ENCODE results near the gene RNASE11. TPM values are rescaled to one million over a fixed set of nuclear protein-coding genes. Genes with fewer than 3 reads are reported as not detected.

The RNASE11 gene
- total and polyA plus RNA-seq, 12 donors: not detected

- intact Hi-C loops (cut with DNase I): loop anchor here (1.0 to 10.0 kb wide), 17 partner anchors 17 to 286 kb away; partner anchors contain the start of genes APEX1 (in 3 of the 10), PARP2 (in 3 of the 10), RNASE4 (in 3 of the 10) and ANG (in 1 of the 10)
- Histone ChIP-seq H3K27ac (peak overlapping the region in 9 of 10 donors; percentile 20 to 82 (median 54)), H3K27me3 (peaks cover 0 to 5% (median 0%) of the 10 kb centered on the region in 7 donors), H3K36me3 (no peaks in the 10 kb centered on the region), H3K4me3 (peak overlapping the region; percentile 9 to 68 (median 58)), H3K4me1 (peaks cover 3 to 52% (median 22%) of the 10 kb centered on the region in 9 donors), H3K9me3 (no peaks in the 10 kb centered on the region)
- TF ChIP-seq CTCF (IDR thresholded peaks at IDR 0.05): peak; percentile 52 to 80 (median 70)
- ATAC-seq: peak; percentile 66 to 91 (median 86)
- WGBS, 2 donors: 0 to 1% methylated on average over 34 of the region's 34 CpGs
- peak; percentile 68 to 81 for DNase-seq
Observed at GRCh38 chr14:20613094-20614037, 25.6 kb upstream of the RNASE11 start.

GRCh38 chr14:20612403-20612802 is 24.6 kb upstream of the RNASE11 start:
- intact Hi-C loops (cut with DNase I): loop anchor here (2.0 to 10.0 kb wide), 14 partner anchors 18 to 285 kb away; partner anchors contain the start of genes APEX1 (in 3 of the 10), PARP2 (in 3 of the 10), RNASE4 (in 2 of the 10) and ANG (in 1 of the 10)
- no peak overlapping the region for H3K4me3 ChIP-seq
- no peaks in the 10 kb centered on the region for H3K9me3 ChIP-seq
- ATAC-seq (no peak), DNase-seq (no peak)
- H3K27ac ChIP-seq: peak overlapping the region in 1 of 10 donors; percentile 82
- peaks cover 3 to 46% (median 22%) of the 10 kb centered on the region in 9 donors for H3K4me1 ChIP-seq
- TF ChIP-seq CTCF (IDR thresholded peaks at IDR 0.05): no peak
- WGBS, 2 donors: 43 to 45% methylated on average over 5 of the region's 5 CpGs
- H3K27me3 ChIP-seq: no peaks in the 10 kb centered on the region
- no peaks in the 10 kb centered on the region for H3K36me3 ChIP-seq

GRCh38 chr14:20611277-20611676 is 23.5 kb upstream of the RNASE11 start:
- ATAC-seq (no peak), DNase-seq (no peak)
- TF ChIP-seq CTCF (IDR thresholded peaks at IDR 0.05): no peak
- Histone ChIP-seq H3K9me3 (no peaks in the 10 kb centered on the region), H3K4me3 (no peak overlapping the region), H3K36me3 (no peaks in the 10 kb centered on the region), H3K27me3 (no peaks in the 10 kb centered on the region), H3K4me1 (peaks cover 3 to 44% (median 22%) of the 10 kb centered on the region in 9 donors), H3K27ac (no peak overlapping the region)
- intact Hi-C loops (cut with DNase I): loop anchor here in 9 of 10 donors (5.0 to 10.0 kb wide), 8 partner anchors 71 to 284 kb away; partner anchors contain the start of genes APEX1 (in 3 of the 9), PARP2 (in 3 of the 9), RNASE4 (in 2 of the 9) and ANG (in 1 of the 9)
- 59 to 63% methylated on average over 4 of the region's 4 CpGs for WGBS, 2 donors

All from heart right ventricle (tissue), 16 donors.